NCI-H526 treated with DMSO at 0.1 percent for 48 hours (cell line): ENCODE data around the gene NUDCD2.
"Not testable (repeated sequence)": the region's sequence is repeated elsewhere in the genome, so short reads cannot be mapped to it uniquely, and the experiment has no call there.

Experiments used
- DNase-seq: peaks from one replicate; lab custom pipeline; 2025; lab: John Stamatoyannopoulos, UW

NUDCD2 gene

DNA sequence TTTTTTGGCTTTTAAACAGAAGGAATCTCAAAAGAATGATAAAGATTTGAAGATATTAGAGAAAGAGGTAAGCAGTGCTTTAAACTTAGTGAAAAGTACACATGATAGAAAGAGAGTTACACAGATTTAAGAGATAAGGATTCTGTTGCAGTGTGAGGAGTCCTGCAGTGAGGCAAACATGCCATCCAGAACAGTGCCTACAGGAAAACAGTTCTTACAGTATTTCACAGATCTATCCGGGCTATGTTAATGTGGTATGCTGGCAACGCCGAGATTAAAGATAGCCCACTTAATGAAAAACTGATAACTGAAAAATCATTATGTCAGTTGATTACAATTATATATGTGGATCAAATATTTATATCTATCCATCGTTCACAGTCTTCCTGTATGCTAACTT, 7.8 kb upstream of the NUDCD2 start:
- DNase-seq: no peak

DNA sequence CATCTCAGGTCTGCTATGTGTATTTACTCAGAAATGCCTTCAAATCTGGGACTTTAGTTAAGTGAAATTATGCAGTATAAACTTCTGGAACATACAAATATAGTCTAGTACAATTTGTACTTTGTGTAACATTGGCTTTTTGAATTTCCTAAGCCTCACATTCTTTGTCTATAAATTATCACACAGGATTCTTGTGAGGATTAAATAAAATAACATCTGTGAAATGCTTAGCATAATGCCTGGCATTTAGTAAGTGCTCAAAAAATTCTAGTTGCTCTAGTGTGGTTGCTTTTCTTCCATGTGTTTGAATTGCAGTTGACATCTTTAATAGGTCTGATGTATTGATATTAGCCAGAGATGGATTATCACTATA, 3.1 kb upstream of the NUDCD2 start:
- DNase-seq: no peak

DNA sequence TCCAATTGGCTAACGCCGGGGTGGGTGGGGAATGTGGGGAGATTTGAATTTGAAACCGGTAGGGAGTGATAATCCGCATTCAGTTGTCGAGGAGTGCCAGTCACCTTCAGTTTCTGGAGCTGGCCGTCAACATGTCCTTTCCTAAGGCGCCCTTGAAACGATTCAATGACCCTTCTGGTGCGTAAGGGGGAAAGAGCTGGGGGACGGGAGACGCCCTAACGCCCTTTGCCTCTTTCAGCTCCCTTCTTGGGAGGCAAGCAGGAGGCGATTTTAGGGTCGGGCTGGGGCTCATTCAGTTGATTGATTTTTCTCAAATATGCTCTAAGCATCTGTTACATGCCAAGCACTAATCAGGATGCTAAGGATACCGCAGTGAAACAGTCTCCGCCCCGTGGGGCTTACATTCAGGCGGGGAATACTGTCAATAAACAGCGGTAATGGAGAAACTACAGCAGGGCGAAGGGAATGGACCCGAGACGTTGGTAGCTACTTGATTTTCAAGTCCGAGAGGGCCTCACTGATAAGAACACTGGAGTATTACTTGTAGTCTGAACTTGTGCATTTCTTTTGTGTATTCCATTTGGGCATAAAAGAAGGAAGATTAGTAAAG, 765 bp upstream of the NUDCD2 start, which contains the start of gene HMMR:
TSS of gene HMMR (plus strand) at position 71 of the 610 bp plus-strand sequence. CDS start at position 132, 61 bp downstream.
- DNase-seq: peak; percentile 53

GRCh38 chr5:163459462-163459818, 462 bp downstream of the NUDCD2 start:
- no peak for DNase-seq

GRCh38 chr5:163458778-163459385, 1.0 kb downstream of the NUDCD2 start:
- DNase-seq: no peak

DNA sequence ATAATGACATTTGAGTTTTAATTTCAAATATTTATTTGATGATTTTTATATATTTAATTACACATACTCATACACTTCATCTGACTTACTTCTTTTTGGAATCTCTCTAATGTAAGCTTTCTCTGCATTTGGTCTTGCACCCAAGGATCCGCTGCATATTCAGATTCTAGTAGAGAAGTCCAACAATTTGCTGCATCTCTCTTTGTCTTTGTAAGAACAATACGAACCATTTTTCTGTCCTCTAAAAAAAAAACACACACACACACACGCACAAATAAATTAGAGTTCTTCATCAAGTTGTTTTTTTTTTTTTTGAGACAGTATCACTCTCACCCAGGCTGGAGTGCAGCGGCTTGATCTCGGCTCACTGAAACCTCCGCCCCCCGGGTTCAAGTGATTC, 3.1 kb downstream of the NUDCD2 start:
- DNase-seq: no peak

- no peak for DNase-seq
Measured at GRCh38 chr5:163456029-163456589, 3.8 kb downstream of the NUDCD2 start.

DNA sequence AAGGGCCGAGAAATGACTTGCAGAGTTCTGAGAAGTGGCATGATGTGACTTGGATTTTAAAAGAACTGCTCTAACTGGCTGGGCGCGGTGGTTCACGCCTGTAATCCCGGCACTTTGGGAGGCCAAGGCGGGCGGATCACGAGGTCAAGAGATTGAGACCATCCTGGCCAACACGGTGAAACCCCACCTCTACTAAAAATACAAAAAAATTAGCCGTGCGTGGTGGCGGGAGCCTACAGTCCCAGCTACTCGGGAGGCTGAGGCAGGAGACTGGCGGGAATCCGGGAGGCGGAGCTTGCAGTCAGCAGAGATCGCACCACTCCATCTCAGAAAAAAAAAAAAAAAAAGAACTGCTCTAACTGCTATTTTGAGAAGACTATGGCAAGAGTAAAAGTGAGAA, 4.5 kb downstream of the NUDCD2 start:
- DNase-seq: not testable (repeated sequence)

GRCh38 chr5:163453705-163454104, 6.2 kb downstream of the NUDCD2 start:
- DNase-seq: no peak

GRCh38 chr5:163451489-163451888, 8.4 kb downstream of the NUDCD2 start:
- DNase-seq: no peak

DNA sequence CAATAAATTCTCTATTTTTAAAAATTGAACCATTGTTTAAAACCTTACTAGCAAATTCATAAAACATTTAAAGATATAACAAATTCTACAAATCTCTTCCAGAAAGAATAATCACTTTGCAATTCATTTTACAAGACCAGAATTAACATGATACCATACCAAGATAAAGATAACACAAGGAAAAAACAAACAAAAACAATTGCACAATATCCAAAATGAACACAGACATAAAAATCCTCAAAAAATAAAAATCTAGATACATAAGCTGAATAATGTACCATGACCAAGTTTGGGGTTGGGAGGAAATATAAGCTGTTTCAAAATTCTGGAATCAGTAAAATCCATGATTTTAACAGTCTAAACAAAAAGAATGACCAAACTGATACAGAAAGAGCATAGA, 11.4 kb downstream of the NUDCD2 start:
- DNase-seq: no peak

DNA sequence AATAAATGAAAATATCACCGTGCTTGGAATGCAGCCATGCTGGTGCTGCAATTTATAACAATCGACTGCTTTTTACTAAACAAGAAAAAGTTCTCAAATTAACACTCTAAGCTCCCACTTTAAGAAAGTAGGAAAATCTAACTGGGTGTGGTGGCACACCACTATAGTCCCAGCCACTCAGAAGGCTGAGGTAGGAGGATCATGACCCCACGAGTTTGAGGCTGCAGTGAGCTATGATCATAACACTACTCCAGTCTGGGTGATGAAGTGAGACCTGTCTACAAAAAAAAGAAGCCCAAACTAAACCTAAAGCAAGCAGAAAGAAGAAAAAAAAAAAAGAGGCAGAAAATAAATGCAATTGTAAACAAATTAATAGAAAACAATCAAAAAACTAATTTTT, 12.0 kb downstream of the NUDCD2 start:
- DNase-seq: no peak

DNA sequence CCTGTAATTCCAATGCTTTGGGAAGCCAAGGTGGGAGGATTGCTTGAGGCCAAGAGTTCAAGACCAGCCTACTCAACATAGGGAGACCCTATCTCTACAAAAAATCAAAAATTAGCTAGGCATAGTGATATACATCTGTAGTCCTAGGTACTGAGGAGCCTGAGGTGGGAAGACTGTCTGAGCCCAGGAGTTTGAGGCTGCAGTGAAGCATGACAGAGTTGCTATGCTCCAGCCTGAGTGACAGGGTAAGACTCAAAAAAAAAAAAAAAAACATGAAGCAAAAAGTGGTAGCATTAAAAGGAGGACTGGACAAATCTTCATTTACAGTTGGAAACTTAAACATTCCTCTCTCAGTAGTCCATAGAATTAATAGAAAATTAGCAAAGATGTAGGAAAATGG, 12.7 kb downstream of the NUDCD2 start:
- DNase-seq: no peak

- DNase-seq: no peak
Measured at GRCh38 chr5:163445345-163445744, 14.6 kb downstream of the NUDCD2 start.

- no peak for DNase-seq
Measured at GRCh38 chr5:163444526-163444925, 15.4 kb downstream of the NUDCD2 start.

GRCh38 chr5:163440954-163441353, 18.9 kb downstream of the NUDCD2 start:
- no peak for DNase-seq

DNA sequence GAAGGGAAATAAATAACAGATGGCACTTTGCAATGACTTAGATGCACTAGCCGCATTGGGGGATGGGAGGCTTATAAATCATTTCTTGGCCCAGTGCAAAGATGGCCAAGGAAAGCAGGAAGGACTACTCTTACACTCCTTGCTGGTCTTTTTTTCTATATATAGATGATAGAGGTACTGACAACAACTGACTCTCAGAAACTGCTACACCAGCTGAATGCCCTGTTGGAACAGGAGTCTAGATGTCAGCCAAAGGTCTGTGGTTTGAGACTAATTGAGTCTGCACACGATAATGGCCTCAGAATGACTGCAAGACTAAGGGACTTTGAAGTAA, 20.8 kb downstream of the NUDCD2 start:
- DNase-seq: no peak

- peak; percentile 76 for DNase-seq
Measured at GRCh38 chr5:163437309-163438182, 22.4 kb downstream of the NUDCD2 start, which contains the start of gene CCNG1. CCNG1 (plus strand) TSS chr5:163437595; CDS start chr5:163439257, 1,662 bp downstream.

DNA sequence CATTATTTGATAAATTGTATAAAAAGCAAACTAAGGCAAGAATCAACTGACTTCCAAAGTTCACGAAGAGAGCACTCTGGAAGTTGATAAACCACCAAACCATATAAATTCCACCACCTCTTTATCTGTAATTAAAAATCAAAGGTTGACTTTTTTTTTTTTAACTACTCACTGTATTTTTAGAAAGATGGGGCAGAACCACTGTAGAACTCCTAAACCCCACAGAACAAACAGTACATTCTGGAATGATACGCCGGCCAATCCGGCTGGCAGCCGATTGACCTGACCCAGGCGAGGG, 22.9 kb downstream of the NUDCD2 start:
- no peak for DNase-seq

GRCh38 chr5:163436515-163436914, 23.4 kb downstream of the NUDCD2 start:
- DNase-seq: no peak

GRCh38 chr5:163434401-163434866, 25.5 kb downstream of the NUDCD2 start:
- DNase-seq: no peak

- no peak for DNase-seq
Measured at GRCh38 chr5:163433271-163433670, 26.6 kb downstream of the NUDCD2 start.

DNA sequence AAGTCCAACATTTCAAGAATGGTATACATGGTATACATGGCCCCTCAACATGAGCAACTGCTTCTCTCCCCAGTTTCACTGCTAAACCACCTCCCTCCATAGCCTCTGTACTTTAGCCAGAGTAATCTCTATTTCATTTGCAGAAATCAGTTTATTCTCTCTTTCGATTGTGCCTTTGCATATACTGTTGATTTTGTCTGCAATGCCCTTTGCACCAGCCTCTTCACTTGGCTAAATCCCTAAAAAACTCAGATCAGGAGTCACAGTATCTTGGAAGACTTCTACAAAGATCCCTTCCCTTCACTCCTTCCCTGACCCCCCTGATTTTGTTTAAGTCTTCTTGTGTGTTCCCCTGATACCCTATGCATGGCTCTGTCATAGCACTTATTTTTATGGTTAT, 27.4 kb downstream of the NUDCD2 start:
- no peak for DNase-seq
